Chondrocyte (in vitro differentiated cells): Measurements from ENCODE around the gene OARD1. TPM values are rescaled to one million over a fixed set of nuclear protein-coding genes. Genes with fewer than 3 reads are reported as not detected.

ENCODE experiments used
- DNase-seq: peaks from one replicate; pipeline ENCODE4 v3.0.0; 2021; ENCODE audit warnings: mixed read lengths, low spot score
- H3K27ac Mint-ChIP-seq: one replicate; pipeline ENCODE4 v1.8.0; 2021; ENCODE audit warnings: mild to moderate bottlenecking, moderate library complexity, mixed read lengths; ENCODE audit not compliant: unreplicated experiment
- H3K27me3 Mint-ChIP-seq: 2 replicates; pipeline ENCODE4 v1.8.0; 2021; ENCODE audit warnings: low read depth, mixed read lengths
- H3K36me3 Mint-ChIP-seq: 2 replicates; pipeline ENCODE4 v1.8.0; 2021; ENCODE audit warnings: low read depth, mixed read lengths
- H3K4me1 Mint-ChIP-seq: 2 replicates; pipeline ENCODE4 v1.8.0; 2021; ENCODE audit warnings: low read depth, mild to moderate bottlenecking, mixed read lengths
- H3K4me3 Mint-ChIP-seq: one replicate; pipeline ENCODE4 v1.8.0; 2021; ENCODE audit warnings: mild to moderate bottlenecking, moderate library complexity, mixed read lengths; ENCODE audit not compliant: unreplicated experiment
- H3K9me3 Mint-ChIP-seq: 2 replicates; pipeline ENCODE4 v1.8.0; 2021; ENCODE audit warnings: low read depth, mixed read lengths
- CTCF ChIP-seq: fragments of 200-600 bp; sonication (generic); IDR thresholded peaks from 2 replicates; pipeline ENCODE4 v1.5.0; 2021; ENCODE audit warnings: antibody characterized with exemption, mild to moderate bottlenecking, moderate library complexity
- total RNA-seq: library from RNA; stranded (reverse); gene quantifications from 3 replicates; pipeline ENCODE4 v1.2.1, GENCODE V29; 2021

The OARD1 gene
- total RNA-seq, 1 donor from 2014 or later: 12.2 TPM

DNA sequence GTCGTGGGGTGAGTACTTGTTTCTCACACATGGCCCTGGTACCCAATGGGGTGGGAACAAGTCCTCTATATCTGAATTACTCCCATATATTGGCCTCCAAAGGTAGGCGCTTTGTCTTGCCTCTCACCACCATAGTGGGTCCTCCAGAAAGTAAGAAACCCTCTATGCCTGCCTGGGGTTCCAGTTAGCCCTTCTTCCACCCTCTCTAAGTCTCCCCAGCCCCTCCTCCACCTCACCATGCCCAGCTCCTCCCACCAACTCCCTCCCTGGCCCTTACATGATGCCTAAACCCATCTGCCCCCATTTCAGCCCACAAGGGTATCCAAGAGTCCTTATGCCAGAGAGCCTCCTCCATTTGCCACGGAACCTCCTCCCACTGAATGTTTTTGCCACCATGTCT lies 29.0 kb downstream of the OARD1 start:
- Mint-ChIP-seq H3K27me3 (peaks cover 5% of the 10 kb centered on the region), H3K4me3 (no peak overlapping the region), H3K9me3 (no peaks in the 10 kb centered on the region), H3K27ac (no peak overlapping the region), H3K4me1 (peaks cover 9% of the 10 kb centered on the region), H3K36me3 (no peaks in the 10 kb centered on the region)
- no peak for DNase-seq
- TF ChIP-seq CTCF: no peak

DNA sequence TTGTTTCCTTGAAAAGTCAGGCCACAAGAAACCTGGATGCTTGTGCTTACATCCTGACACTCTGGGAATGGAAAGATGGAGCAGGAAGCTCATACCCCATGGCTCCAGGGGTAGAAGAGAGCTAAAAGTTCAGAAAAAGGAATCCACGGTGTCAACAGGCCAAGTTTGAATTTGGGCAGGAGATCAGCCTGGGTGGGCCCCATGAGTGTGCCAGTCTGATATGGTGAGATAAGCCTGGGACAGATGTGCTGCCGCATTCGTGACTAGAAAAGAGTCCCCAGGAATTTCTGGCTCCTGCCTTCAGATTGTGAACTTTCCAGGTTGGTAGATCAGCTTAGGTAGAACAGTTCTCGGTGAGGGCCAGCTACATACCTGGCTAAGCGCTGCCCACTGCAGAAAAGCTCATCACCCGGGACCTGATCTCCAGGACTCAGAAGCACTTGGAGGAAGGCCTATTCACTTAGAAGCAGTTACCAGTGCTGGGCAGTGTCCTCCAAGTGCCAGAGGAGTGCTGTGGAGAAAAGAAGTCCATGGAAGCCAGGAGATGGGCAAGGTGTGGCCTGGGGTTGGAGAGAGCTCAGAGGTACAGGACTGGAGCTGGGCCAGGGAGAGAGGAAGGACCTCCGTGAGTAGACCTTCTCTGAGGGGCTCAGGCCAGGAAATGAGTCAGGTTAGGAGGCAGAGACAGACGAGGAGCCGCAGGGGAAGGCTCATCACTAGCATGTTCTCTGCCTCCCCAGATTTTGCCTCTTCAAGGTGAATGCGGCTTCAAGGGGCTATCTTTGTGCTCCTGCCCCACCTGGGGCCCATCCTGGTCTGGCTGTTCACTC lies 29.7 kb downstream of the OARD1 start, which contains the start of gene TSPO2:
TSPO2 (plus strand) TSS at position 242 of the 830 bp plus-strand sequence; CDS start at position 761, 519 bp downstream.
- peaks cover 6% of the 10 kb centered on the region for H3K27me3 Mint-ChIP-seq
- DNase-seq: no peak
- H3K4me3 Mint-ChIP-seq: no peak within 1 kb of the TSS
- no peak for TF ChIP-seq CTCF
- H3K27ac Mint-ChIP-seq: no peak within 1 kb of the TSS
- H3K36me3 Mint-ChIP-seq: no peaks in the 10 kb centered on the region
- no peaks in the 10 kb centered on the region for H3K9me3 Mint-ChIP-seq
- H3K4me1 Mint-ChIP-seq: peaks cover 9% of the 10 kb centered on the region

DNA sequence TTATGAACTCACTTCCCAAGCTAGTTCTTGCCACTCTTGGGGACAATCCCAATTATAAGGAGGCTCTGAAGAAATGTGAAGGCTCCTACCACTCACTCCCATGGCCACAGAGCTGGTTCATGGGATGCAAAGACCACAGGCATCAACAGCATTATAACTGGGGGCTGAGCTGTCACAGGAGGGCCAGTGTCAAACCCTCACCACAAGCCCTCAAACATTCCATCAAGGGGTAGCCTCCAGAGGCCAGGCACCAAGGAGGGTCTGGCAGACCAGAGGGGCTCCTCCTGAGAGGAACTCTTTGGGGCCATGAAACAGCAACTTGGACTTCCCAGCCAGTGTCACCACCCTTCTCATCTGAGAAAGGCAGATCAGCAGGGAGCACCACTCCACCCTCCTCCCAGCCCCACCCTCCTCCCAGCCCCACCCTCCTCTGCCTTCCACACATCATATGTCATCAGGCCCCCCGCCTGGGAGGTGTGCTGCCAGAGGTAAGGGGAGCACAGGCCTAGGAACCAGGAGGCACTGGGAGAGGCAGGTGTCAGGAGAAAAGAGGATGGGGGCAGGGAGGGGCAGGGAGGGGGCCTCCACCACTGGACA lies 31.1 kb downstream of the OARD1 start:
- H3K4me1 Mint-ChIP-seq: peaks cover 9% of the 10 kb centered on the region
- H3K4me3 Mint-ChIP-seq: no peak overlapping the region
- no peaks in the 10 kb centered on the region for H3K9me3 Mint-ChIP-seq
- no peaks in the 10 kb centered on the region for H3K36me3 Mint-ChIP-seq
- H3K27ac Mint-ChIP-seq: no peak overlapping the region
- no peak for TF ChIP-seq CTCF
- no peak for DNase-seq
- peaks cover 5% of the 10 kb centered on the region for H3K27me3 Mint-ChIP-seq

- H3K4me3 Mint-ChIP-seq: no peak overlapping the region
- H3K27ac Mint-ChIP-seq: no peak overlapping the region
- DNase-seq: no peak
- H3K27me3 Mint-ChIP-seq: peaks cover 5% of the 10 kb centered on the region
- no peak for TF ChIP-seq CTCF
- peaks cover 9% of the 10 kb centered on the region for H3K4me1 Mint-ChIP-seq
- H3K9me3 Mint-ChIP-seq: no peaks in the 10 kb centered on the region
- no peaks in the 10 kb centered on the region for H3K36me3 Mint-ChIP-seq
Measured at GRCh38 chr6:41040101-41040939, 31.8 kb downstream of the OARD1 start.
